Measurements from ENCODE around the gene KDM2B.

The KDM2B gene

DNA sequence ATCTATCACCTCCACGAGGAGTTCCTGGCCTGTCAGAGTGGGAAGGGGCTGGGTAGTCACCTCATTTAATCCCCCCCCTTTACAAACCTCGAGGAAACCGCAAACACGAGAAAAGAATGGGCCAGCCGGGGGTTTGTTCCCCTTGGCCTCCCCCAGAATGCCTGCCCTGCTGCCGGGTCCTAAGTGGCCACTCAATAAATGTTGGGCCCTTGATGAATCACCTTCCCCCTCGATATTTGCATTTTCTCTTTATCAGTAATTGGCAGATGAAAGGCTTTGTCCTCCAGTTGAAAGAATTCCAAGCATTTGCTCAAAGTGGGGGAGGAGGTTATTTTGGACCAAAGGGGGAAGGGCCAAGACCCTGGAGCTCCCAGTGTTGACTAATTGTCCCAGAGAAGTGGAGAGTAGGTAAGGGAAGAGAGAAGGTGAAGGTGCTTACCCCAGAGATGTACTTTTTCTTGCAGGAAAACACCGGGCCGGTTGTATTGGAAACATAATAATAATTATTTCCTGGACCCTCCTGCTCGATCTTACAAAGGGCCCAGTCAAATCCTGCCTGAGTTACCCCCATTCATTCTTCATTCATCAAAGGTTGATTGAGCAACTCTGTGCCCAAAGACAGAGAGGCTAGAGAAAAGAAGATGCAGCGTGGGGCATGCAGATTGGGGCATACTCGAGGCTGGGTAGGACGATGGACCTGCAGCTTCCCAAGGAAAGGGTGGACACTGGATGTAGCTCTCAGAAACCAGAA is 1.9 kb upstream of the KDM2B start:
- no peak for DNase-seq

DNA sequence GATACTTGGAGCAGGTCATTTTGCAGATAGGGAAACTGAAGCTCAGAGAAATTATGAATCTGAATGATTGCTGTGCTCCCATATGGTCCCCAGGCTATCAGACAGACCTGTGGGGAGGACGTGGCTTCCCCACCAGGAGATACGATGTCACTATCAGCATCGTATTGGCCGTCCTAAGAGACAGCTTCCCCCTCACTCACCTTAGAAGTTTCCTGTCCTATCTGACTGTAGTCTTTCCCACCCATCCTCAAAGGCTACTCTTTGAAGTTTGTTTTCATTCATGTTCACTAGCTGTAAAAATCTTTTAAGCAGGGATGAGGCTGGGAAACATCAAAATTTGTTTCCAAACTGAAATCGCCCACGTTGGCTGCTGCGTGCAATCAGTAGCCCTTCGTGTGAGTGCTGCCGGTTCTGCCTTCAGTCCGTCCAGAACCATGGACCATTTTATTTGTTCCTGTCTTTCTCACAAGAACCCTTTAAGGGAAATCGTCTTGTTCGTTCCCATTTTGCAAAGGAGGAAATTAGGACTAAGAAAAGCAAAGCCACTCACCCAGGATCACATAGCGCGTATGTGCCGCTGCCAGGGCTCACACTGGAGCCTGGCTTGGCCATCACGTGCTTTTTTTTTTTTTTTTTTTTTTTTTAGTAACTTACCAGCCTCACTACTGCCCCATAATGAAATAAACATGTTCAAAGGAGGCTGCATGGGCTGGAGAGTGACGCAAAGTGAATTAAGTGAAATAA is 1.0 kb upstream of the KDM2B start:
- no peak for DNase-seq

DNA sequence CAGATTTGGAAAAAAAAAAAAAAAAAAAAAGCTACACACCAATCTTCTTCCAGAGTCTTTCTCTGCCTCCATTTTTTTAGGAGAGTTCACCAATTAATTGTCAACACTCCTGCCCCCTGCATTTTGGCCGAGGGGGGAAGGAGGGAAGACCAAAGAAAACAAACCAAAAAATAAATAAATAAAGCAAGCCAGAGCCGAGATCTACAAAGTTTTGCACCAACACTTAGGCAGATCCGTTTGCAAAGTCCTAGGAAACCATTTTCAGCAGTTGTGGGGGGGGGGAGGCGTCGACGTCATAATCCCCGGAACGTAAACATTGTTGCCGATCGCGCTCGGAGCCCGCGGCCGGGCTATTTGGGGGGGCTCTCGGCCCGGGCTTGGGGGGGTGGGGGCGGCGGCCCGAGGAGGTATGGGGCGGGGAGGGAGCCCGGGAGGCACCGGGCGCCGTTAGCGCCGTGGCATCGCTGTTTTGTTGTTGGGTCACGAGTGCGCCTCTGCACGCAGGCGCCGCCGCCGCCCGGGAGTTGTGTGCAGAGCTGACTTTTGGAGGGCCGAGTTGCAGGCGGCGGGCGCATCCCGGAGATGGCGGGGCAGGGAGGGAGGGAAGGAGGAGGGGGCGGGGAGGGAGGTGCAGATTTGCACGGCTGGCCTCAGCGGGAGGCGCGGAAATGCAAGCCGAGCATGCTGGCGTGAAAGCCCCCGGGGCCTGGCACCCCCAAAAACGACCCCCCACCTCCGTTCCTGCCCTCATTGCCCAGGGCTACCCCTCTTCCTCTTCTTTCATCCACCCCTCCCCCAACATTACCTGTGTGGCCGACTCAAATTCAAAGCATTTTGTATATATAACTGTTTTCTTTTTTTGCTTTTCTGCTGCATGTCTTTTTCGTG is 598 bp downstream of the KDM2B start:
- no peak for DNase-seq

GRCh38 chr12:121579190-121579791 is 1.5 kb downstream of the KDM2B start:
- DNase-seq, result no peak

DNA sequence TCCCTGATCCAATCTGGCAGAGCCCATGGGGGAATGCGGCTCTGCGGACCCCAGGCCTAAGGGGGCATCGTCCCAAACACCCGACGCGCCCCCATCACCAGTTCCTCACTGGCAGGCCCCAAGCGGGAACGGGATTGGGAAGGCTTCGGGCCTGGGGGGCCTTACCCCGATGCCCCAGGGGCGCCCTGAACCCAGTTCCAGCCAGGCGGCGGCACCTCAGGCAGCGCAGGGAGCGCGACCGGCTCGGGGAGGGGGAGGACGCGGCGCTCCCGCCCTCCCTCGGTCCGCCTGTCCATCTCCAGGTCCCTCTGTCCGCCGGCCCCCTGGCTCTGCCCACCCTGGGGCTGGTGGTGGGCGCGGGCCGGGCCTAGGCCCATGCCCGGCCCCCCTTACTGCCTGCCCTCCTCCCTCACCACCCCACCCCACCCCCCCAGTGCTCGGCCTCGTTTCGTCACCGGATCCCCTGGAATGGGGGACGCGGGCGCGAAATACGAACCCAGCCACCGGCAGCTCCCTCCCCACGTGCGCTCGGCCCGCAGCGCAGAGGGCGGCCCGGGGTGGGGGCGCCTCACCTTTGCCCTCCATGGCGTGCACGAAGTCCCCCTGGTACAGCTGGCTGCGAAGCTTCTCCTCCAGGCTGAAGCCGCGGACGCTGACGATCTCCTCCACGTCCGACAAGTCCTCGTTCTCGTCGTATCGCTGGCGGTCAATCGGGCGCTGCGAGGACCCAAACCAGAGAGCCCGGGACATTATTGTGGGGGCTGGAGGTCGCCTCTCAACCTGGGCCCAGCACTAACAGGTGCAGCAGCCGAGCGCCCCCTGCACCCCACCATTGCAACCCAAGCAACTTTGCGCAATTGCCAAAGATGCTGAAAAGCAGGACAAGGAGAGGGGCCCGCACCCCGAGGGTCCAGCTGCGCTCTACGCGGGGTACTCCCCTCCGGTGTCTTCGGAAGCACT is 2.3 kb downstream of the KDM2B start:
- DNase-seq, result no peak

DNA sequence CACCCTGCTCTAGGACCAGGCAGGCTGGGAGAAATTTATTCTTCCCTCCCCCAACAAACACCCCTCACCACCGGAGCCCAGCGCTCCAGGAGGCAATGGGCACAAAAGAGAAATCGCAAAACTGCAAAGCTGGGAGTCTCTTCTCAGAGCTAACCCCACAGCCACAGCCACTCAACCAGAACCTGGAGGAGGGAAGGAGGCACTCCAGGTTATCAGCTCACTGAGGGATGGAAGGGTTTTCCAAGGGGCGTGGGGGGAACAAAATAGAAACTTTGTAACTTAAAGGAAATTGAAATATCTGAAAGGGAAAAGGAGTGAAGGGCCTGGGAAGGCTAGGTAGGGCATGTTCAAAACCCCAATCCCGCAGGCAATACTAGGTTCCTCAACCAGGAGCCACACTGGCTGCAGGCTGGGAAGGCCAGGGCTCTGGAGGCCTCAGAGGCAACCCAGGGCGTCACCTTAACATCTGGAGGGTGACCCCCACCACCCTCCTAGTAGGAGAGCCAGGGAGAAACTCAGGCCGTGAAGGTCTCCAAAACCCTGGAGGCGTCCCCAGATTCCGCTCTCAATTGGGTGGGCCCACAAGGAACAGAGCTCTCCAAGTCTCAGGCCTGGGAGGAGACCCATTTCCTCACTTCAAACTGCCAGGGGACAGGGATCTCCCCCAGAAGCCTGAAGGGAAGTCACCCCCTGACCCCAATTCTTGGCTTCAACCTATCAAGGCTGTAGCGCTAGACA is 3.2 kb downstream of the KDM2B start:
- no peak for DNase-seq

GRCh38 chr12:121576851-121577391 is 3.9 kb downstream of the KDM2B start:
- DNase-seq, result no peak

DNA sequence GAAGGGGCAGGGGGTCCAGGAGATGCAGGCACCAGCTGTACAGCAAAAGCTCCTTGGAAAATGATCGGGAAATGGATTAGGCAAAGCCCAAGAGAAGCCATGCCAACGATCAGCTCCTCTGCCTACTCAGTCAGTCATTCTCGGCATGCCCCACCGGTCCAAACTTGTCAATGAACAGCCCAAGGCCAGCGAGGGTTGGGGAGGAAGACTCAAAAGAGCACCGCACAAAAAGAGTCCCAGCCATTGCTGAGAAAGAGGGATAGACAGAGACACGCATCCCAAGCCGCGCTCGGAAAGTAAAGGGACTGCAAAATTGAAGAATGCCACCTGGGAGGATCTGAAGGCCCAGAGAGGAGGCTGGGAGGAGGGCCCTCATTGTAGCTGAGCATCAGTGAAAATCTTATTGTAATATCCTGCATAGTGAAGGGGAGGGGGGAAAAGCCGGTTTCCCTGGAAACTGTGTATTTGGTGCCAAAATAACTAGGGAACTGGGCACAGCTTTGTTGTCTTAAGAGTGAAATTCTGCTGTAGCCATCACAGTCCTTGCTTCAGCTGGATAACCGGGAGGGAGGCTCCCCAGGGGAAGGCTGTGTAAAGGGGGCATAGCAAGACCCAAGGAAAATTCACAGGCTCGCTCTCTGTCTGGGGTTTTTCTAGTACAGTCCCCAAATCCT is 4.7 kb downstream of the KDM2B start:
- no peak for DNase-seq

GRCh38 chr12:121575051-121575450 is 5.8 kb downstream of the KDM2B start:
- DNase-seq, result no peak

DNA sequence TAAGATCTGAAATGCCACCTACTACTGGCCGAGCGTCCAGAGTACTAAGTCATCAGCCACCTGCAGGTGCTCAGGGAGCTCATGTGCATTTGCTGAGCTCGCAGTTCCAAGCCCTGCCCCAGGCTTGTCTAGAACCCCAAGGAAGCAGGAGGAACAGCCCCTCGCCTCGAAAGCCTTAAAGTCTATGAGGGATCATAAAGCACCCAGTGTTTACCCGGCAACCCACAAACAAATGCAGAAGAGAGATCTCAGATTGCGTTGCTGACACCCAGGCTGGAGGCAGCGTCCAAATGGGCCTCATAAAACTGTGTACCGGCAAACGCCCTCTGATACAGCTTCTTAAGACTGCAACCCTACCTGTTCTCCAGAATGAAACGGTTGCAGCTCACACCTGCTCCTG is 6.8 kb downstream of the KDM2B start:
- DNase-seq, result no peak

- no peak for DNase-seq
These were observed 8.9 kb downstream of the KDM2B start for GRCh38 chr12:121571920-121572319.

GRCh38 chr12:121570467-121571283 is 10.1 kb downstream of the KDM2B start:
- DNase-seq, result no peak

DNA sequence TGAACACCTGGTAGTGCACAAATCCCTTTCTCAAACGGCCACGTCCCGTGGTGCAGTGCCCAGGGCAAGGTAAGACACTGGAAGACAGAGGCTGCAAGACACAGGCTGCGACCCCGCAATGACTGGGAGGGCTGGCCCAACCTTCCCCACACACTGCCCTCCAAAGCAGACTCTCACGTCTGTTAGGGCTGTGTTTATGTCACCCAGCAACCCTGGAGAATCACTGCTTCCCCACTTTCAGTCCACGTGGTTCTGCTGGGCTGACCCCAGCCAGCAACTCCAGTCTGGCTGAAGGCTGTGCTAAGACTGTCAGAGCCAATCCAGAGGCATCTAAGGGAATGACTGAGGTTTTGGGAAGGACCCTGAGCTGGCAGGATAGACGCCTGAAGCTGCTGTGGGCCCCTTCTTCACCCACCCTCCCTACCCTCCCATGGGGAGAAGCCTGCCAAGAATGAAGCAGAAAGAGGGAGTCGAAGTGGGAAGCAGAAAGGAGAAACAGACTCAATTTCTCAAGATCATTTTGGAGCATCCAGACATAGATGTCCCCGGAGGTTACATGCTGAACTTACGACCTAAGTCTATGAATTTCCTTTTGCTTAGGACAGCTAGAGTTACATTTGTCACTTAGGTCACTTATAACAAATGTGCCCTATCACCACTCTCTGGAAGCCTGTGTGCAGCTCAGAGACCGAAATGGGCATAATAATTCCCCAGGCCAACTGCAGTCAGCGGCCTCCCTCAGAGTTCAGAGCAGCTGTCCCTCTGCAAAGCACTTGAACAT is 11.7 kb downstream of the KDM2B start:
- no peak for DNase-seq

GRCh38 chr12:121568518-121568917 is 12.3 kb downstream of the KDM2B start:
- no peak for DNase-seq

GRCh38 chr12:121565076-121565475 is 15.7 kb downstream of the KDM2B start:
- no peak for DNase-seq

DNA sequence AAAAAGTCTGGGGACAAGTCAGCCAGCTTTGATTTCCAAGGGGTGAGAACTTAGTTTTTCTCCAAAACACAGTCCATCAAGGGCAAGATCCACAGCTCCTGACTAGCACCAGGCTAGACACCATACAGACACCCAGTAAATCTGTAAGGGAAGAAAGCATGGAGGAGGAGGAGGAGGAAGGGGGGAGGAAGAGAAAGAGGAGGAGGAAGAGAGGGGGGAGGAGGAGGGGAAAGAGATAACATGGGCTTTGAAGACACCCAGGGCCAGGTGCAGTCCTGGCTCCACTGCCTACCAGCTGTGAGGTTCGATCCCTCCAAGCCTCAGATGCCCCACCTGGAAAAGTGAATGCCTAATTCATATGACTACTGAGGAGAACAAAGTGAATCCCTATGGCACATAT is 18.3 kb downstream of the KDM2B start:
- DNase-seq, result no peak

DNA sequence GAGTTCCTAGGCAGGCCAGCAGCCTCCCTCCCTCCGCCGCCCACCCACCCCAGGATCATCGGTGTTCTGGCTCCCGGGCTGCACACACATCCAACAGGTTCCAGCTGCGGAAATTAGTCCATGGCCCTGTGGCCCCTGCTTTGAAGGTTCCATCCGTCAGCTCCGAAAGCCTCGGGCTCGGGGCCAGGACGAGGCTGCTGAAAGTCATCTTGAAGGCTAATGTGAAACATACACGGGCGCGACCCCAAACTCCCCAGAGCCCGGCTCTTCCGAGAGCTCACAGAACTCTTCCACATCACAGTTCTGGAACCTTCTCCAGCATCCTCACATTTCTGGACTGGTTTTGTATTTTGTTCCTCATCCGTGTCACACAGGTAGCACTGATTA is 19.8 kb downstream of the KDM2B start:
- no peak for DNase-seq

GRCh38 chr12:121560392-121561008 is 20.3 kb downstream of the KDM2B start:
- DNase-seq, result no peak

Measured in DMS153 (cell line).